Prostate gland (tissue), 2 donors: ENCODE results near the gene CTIF. TPM values are rescaled to one million over a fixed set of nuclear protein-coding genes. Genes with fewer than 3 reads are reported as not detected.

ENCODE experiments used
- DNase-seq: peaks from one replicate; pipeline ENCODE4 v3.0.0-alpha.2; 2019; ENCODE audit warnings: low spot score
- H3K27ac ChIP-seq, 2 donors: fragments of 200-600 bp; sonication (generic); 2 replicates each; pipeline ENCODE4 v1.5.1; 2017 to 2019
- H3K27me3 ChIP-seq: fragments of 200-600 bp; sonication (generic); replicated peaks from 2 replicates; pipeline ENCODE4 v1.5.1; 2019; ENCODE audit not compliant: insufficient read depth
- H3K36me3 ChIP-seq, 2 donors: fragments of 200-600 bp; sonication (generic); 1 replicate in 1 of 2; 2 replicates in 1 of 2; pipeline versions ENCODE4 v1.5.1 to v1.8.1; 2017 to 2019
- H3K4me1 ChIP-seq: fragments of 200-600 bp; sonication (generic); replicated peaks from 2 replicates; pipeline ENCODE4 v1.5.1; 2019
- H3K4me3 ChIP-seq, 2 donors: fragments of 200-600 bp; sonication (generic); 2 replicates each; pipeline ENCODE4 v1.5.1; 2017 to 2019
- H3K9me3 ChIP-seq: fragments of 200-600 bp; sonication (generic); 2 replicates; pipeline ENCODE4 v1.5.1; 2017
- POLR2A ChIP-seq: fragments of 450-650 bp; IDR thresholded peaks from one replicate; pipeline ENCODE4 v1.6.1; 2016; ENCODE audit warnings: antibody characterized with exemption, mild to moderate bottlenecking
- POLR2AphosphoS5 ChIP-seq: sonication (generic); formaldehyde crosslinking; IDR thresholded peaks from one replicate; pipeline ENCODE4 v1.6.1; 2017; ENCODE audit warnings: antibody characterized with exemption
- WGBS: methylation state at CpG from one replicate; pipeline ENCODE4 v1.1.5; 2018; 5-methylcytosine and 5-hydroxymethylcytosine counted together
- intact Hi-C: fragments of 100-400 bp; cut with DNase I; formaldehyde crosslinking; loops from one replicate; pipeline ENCODE4 v1.14.2; 2022
- total RNA-seq, 2 donors: library from RNA; depleted of rRNA; stranded (reverse); fragments of >200 nt; gene quantifications; one replicate each; pipeline ENCODE4 v1.1.0, GENCODE V29; 2016
- TF ChIP-seq, protein P1 (sequence below), 4 experiments: fragments of 200-600 bp in 2 of 4; fragments of 450-650 bp in 2 of 4; sonication (generic) in 2 of 4; IDR thresholded peaks; 1 replicate in 3 of 4; 2 replicates in 1 of 4; pipeline ENCODE4 v1.5.1; 2016 to 2019; ENCODE audit warnings: antibody characterized with exemption in 4 of 4, mild to moderate bottlenecking in 2 of 4, moderate library complexity in 2 of 4

The CTIF gene
- total RNA-seq, 2 donors from 2014 or later = 8.1 to 57.9 TPM

DNA sequence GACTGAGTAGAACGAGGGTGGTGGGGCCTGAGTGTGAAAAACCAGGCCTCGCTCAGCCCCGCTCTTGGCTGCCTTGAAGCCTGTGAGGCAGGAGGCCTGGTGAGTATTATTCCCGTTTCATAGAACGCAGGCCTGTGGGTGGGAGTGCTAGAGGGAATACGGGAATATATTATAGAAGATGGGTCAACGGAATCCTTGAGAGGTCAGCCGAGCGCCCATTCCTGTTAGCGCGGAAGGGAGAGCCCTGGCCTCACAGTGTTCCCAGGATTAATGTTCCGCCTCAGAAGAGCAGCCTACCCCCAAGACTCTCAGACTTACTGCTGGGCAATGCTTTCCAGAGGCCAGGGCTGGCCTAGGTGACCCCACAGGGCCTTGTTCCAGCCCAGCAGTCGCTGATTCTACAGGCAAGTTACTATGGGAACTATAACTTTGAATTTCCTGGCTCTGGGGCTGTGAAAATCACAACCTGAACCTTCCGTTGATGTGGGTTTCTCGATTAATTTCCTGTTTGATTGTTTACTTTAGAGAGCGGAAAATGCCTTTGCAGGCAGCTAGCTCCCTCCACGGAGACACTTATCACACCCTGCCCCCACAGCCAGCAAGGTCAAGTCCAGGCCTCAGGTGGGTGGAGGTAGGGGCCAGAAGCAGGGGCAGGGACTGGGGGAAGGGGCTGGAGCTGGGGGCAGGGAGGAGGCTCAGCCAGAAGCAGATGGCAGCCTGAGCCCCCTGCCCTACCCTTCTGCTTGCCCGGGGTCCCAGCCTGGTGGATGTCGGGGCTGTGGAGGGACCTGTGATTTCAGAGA lies 303.6 kb downstream of the CTIF start:
- Histone ChIP-seq H3K4me1 (no peaks in the 10 kb centered on the region), H3K9me3 (no peaks in the 10 kb centered on the region), H3K4me3 (no peak overlapping the region), H3K27ac (peak overlapping the region; percentile 1 to 26), H3K36me3 (no peaks in the 10 kb centered on the region), H3K27me3 (no peaks in the 10 kb centered on the region)
- no peak for DNase-seq
- 60% methylated on average over 19 of the region's 19 CpGs for WGBS
- TF ChIP-seq POLR2AphosphoS5 = peak; percentile 22
- TF ChIP-seq, protein P1, sequence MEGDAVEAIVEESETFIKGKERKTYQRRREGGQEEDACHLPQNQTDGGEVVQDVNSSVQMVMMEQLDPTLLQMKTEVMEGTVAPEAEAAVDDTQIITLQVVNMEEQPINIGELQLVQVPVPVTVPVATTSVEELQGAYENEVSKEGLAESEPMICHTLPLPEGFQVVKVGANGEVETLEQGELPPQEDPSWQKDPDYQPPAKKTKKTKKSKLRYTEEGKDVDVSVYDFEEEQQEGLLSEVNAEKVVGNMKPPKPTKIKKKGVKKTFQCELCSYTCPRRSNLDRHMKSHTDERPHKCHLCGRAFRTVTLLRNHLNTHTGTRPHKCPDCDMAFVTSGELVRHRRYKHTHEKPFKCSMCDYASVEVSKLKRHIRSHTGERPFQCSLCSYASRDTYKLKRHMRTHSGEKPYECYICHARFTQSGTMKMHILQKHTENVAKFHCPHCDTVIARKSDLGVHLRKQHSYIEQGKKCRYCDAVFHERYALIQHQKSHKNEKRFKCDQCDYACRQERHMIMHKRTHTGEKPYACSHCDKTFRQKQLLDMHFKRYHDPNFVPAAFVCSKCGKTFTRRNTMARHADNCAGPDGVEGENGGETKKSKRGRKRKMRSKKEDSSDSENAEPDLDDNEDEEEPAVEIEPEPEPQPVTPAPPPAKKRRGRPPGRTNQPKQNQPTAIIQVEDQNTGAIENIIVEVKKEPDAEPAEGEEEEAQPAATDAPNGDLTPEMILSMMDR (IDR thresholded peaks at IDR 0.05) = no peak
- no peak for TF ChIP-seq POLR2A
- intact Hi-C loops = no loop called here

GRCh38 chr18:48843162-48843561 lies 304.3 kb downstream of the CTIF start:
- WGBS = 93% methylated on average over 8 of the region's 8 CpGs
- Histone ChIP-seq H3K4me1 (no peaks in the 10 kb centered on the region), H3K4me3 (no peak overlapping the region), H3K27me3 (no peaks in the 10 kb centered on the region), H3K9me3 (no peaks in the 10 kb centered on the region), H3K36me3 (no peaks in the 10 kb centered on the region), H3K27ac (no peak overlapping the region)
- TF ChIP-seq POLR2AphosphoS5 (no peak), POLR2A (no peak)
- TF ChIP-seq, protein P1 (IDR thresholded peaks at IDR 0.05) = no peak
- intact Hi-C loops = no loop called here
- no peak for DNase-seq

DNA sequence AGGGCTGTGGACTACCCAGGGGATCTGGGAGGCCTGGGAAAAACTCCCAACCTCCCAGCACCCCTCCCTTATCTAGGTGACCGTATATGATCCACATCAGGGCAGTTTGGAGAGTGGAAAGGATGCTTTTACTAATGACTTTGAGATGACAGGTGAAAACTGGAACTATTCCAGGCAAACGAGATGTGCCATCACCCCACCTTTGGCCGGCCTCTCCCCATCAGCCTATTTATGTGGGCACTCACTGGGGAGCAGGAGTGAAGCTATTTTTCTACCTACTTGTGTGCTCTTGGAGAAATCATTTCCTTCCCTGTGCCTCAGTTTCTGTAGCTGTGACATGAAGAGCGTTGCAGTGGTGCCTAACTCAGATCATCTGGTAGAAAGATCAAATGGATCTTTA lies 304.8 kb downstream of the CTIF start:
- no peak overlapping the region for H3K27ac ChIP-seq
- 82% methylated on average over 4 of the region's 4 CpGs for WGBS
- intact Hi-C loops = no loop called here
- H3K36me3 ChIP-seq = no peaks in the 10 kb centered on the region
- H3K4me1 ChIP-seq = no peaks in the 10 kb centered on the region
- TF ChIP-seq, protein P1 (IDR thresholded peaks at IDR 0.05) = no peak
- TF ChIP-seq POLR2A (no peak), POLR2AphosphoS5 (no peak)
- no peak for DNase-seq
- no peak overlapping the region for H3K4me3 ChIP-seq
- no peaks in the 10 kb centered on the region for H3K9me3 ChIP-seq
- H3K27me3 ChIP-seq = no peaks in the 10 kb centered on the region

GRCh38 chr18:48844271-48844670 lies 305.4 kb downstream of the CTIF start:
- no peak for DNase-seq
- Histone ChIP-seq H3K27ac (no peak overlapping the region), H3K9me3 (no peaks in the 10 kb centered on the region), H3K27me3 (no peaks in the 10 kb centered on the region), H3K4me1 (no peaks in the 10 kb centered on the region), H3K36me3 (no peaks in the 10 kb centered on the region), H3K4me3 (no peak overlapping the region)
- TF ChIP-seq POLR2AphosphoS5 (no peak), POLR2A (no peak)
- TF ChIP-seq, protein P1 (IDR thresholded peaks at IDR 0.05) = no peak
- intact Hi-C loops = no loop called here
- 100% methylated on average over 9 of the region's 9 CpGs for WGBS

DNA sequence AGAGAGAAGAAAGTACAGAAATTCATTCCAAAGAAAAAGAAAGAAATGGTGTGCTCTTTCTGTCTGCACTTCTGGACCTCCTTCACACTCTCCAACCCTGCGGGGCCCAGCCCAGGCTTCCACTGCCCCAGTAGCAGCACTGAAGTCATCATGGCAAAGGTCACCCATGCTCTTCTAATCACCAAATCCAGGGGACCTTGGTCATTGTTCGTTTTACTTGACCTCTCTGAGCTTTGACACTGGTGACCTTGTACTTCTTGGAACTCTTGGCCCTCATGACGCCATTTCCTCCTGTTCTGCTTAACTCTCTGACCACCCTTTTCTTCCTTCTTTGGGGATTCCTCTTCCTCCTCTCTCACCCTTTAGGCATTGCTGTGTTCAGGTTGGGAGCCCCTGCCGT lies 306.3 kb downstream of the CTIF start:
- Histone ChIP-seq H3K4me3 (no peak overlapping the region), H3K27ac (no peak overlapping the region), H3K36me3 (no peaks in the 10 kb centered on the region), H3K9me3 (no peaks in the 10 kb centered on the region), H3K27me3 (no peaks in the 10 kb centered on the region), H3K4me1 (no peaks in the 10 kb centered on the region)
- WGBS = 92% methylated on average over 4 of the region's 4 CpGs
- DNase-seq = no peak
- intact Hi-C loops = no loop called here
- TF ChIP-seq, protein P1 (IDR thresholded peaks at IDR 0.05) = no peak
- no peak for TF ChIP-seq POLR2AphosphoS5
- TF ChIP-seq POLR2A = no peak
